ENCODE results near the gene ZFHX2.
A peak's percentile ranks its signal among the peaks of the same experiment; 100 is the strongest.

Gene ZFHX2

GRCh38 chr14:23559010-23559925 lies 7.7 kb upstream of the ZFHX2 start:
- peak; percentile 61 for DNase-seq

GRCh38 chr14:23558346-23559009 lies 6.9 kb upstream of the ZFHX2 start:
- DNase-seq = no peak

- DNase-seq = no peak
Observed at GRCh38 chr14:23557946-23558345, 6.4 kb upstream of the ZFHX2 start.

- DNase-seq = no peak
Observed at GRCh38 chr14:23557521-23557920, 6.0 kb upstream of the ZFHX2 start.

GRCh38 chr14:23556700-23557440 lies 5.3 kb upstream of the ZFHX2 start:
- no peak for DNase-seq

GRCh38 chr14:23555882-23556699 lies 4.5 kb upstream of the ZFHX2 start, which contains the start of gene THTPA:
Gene THTPA (plus strand): TSS chr14:23556271. CDS start chr14:23556758, 487 bp downstream.
- peak; percentile 93 for DNase-seq

GRCh38 chr14:23555533-23555881 lies 3.9 kb upstream of the ZFHX2 start:
- no peak for DNase-seq

GRCh38 chr14:23550812-23551265 lies 726 bp downstream of the ZFHX2 start:
- DNase-seq = no peak

GRCh38 chr14:23550131-23550811 lies 1.3 kb downstream of the ZFHX2 start:
- no peak for DNase-seq

- DNase-seq = no peak
Observed at GRCh38 chr14:23548351-23549318, 2.9 kb downstream of the ZFHX2 start.

- DNase-seq = no peak
Observed at GRCh38 chr14:23547924-23548323, 3.6 kb downstream of the ZFHX2 start.

- DNase-seq = no peak
Observed at GRCh38 chr14:23546450-23547035, 5.0 kb downstream of the ZFHX2 start.

GRCh38 chr14:23545740-23546365 lies 5.7 kb downstream of the ZFHX2 start:
- no peak for DNase-seq

GRCh38 chr14:23544511-23545447 lies 6.8 kb downstream of the ZFHX2 start:
- no peak for DNase-seq

GRCh38 chr14:23543403-23543802 lies 8.2 kb downstream of the ZFHX2 start:
- no peak for DNase-seq

GRCh38 chr14:23542261-23542660 lies 9.3 kb downstream of the ZFHX2 start:
- no peak for DNase-seq

GRCh38 chr14:23540141-23540469 lies 11.5 kb downstream of the ZFHX2 start:
- no peak for DNase-seq

- no peak for DNase-seq
Observed at GRCh38 chr14:23539248-23540140, 12.1 kb downstream of the ZFHX2 start.

Measured in stimulated activated naive CD4-positive, alpha-beta T cell treated with Interleukin-2 at 50 U/mL for 16 hours (primary cell).